Panc1 (cell line): ENCODE measurements around the gene CLECL1. TPM values are rescaled to one million over a fixed set of nuclear protein-coding genes. Genes with fewer than 3 reads are reported as not detected.

Source experiments
- ATAC-seq: fragments of 200-7000 bp; cut with Tn5 transposase; 2 replicates; pipeline ENCODE4 v1.9.1; 2020; ENCODE audit warnings: mild to moderate bottlenecking, moderate library complexity
- Bru-seq: library from RNA; stranded (reverse); fragments of 400-500 nt; gene quantifications from one replicate; lab custom pipeline; 2021; lab: Mats Ljungman, UMichigan
- BruChase-seq, 2 experiments: library from RNA; stranded (reverse); fragments of 400-500 nt; gene quantifications; one replicate each; lab custom pipeline; 2021; lab: Mats Ljungman, UMichigan
- BruUV-seq: library from RNA; stranded (reverse); fragments of 400-500 nt; replicated peaks from 2 replicates; lab custom pipeline; 2021; lab: Mats Ljungman, UMichigan
- CTCF ChIA-PET: fragments of 300-600 bp; sonication (Branson Sonifier 250); formaldehyde crosslinking; loops from one replicate; lab custom pipeline; 2022; ENCODE audit warnings: antibody characterized with exemption; lab: Charles Lee
- POLR2A ChIA-PET: fragments of 300-600 bp; sonication (Branson Sonifier 250); formaldehyde crosslinking; loops from one replicate; lab custom pipeline; 2022; ENCODE audit warnings: antibody characterized with exemption; lab: Charles Lee
- DNase-seq: peaks from one replicate; pipeline ENCODE4 v3.0.0-alpha.2; 2010; ENCODE audit warnings: low read depth, low spot score
- H3K27ac ChIP-seq: 2 replicates; pipeline ENCODE4 v1.5.1; 2011; ENCODE audit warnings: mild to moderate bottlenecking, low read length, inconsistent platforms
- H3K27me3 ChIP-seq: fragments of 200-500 bp; sonication (Bioruptor generic); 2 replicates; pipeline ENCODE4 v1.6.0; 2014; ENCODE audit warnings: low read length, inconsistent platforms; ENCODE audit not compliant: control insufficient read depth, insufficient read depth
- H3K36me3 ChIP-seq: fragments of 200-500 bp; sonication (Bioruptor generic); 2 replicates; pipeline ENCODE4 v1.5.1; 2014; ENCODE audit warnings: inconsistent platforms, mild to moderate bottlenecking, low read length, moderate library complexity; ENCODE audit not compliant: control insufficient read depth, insufficient read depth
- H3K4me1 ChIP-seq: 2 replicates; pipeline ENCODE4 v1.5.1; 2011; ENCODE audit warnings: inconsistent platforms, mild to moderate bottlenecking, low read length, moderate library complexity; ENCODE audit not compliant: control insufficient read depth, insufficient read depth
- H3K4me3 ChIP-seq, 2 experiments: 2 replicates each; pipeline ENCODE4 v1.5.1; 2011 to 2012; ENCODE audit warnings: low read depth in 2 of 2, low read length in 2 of 2, mild to moderate bottlenecking in 2 of 2, inconsistent platforms in 1 of 2, moderate library complexity in 1 of 2
- H3K9me3 ChIP-seq: fragments of 200-500 bp; sonication (Bioruptor generic); 2 replicates; pipeline ENCODE4 v1.5.1; 2014; ENCODE audit warnings: low read depth, mild to moderate bottlenecking, inconsistent platforms, low read length, moderate library complexity; ENCODE audit not compliant: control insufficient read depth, insufficient read depth
- POLR2AphosphoS5 ChIP-seq: IDR thresholded peaks from 2 replicates; pipeline ENCODE4 v1.6.1; 2012; ENCODE audit warnings: mild to moderate bottlenecking, low read depth, low read length, moderate library complexity
- SIN3A ChIP-seq: IDR thresholded peaks from 2 replicates; pipeline ENCODE4 v1.6.1; 2012; ENCODE audit warnings: low read depth, mild to moderate bottlenecking, low read length, moderate library complexity, borderline replicate concordance; ENCODE audit not compliant: insufficient read depth
- TCF7L2 ChIP-seq: IDR thresholded peaks from 2 replicates; pipeline ENCODE4 v1.6.1; 2011; ENCODE audit warnings: mild to moderate bottlenecking, low read depth, low read length, inconsistent platforms
- in situ Hi-C: cut with HindIII; loops from 2 replicates; pipeline ENCODE4 v1.10.0; 2016; ENCODE audit warnings: low sequenced_read_pairs, low pct_unique_long_range_greater_than_20kb
- intact Hi-C: fragments of 100-400 bp; cut with micrococcal nuclease; formaldehyde crosslinking; loops from one replicate; pipeline ENCODE4 v1.10.0; 2022; ENCODE audit not compliant: unreplicated experiment
- long read RNA-seq: library from polyadenylated mRNA; unstranded; transcript quantifications from one replicate; pipeline ENCODE4 v2.0.0, GENCODE V29; 2021; ENCODE audit not compliant: unreplicated experiment
- polyA plus RNA-seq: library from polyadenylated mRNA; unstranded; fragments of >200 nt; gene quantifications from one replicate; pipeline ENCODE4 v1.2.1, GENCODE V29; 2012; ENCODE audit warnings: missing spikeins; ENCODE audit not compliant: insufficient read length
- total RNA-seq: library from RNA; stranded (reverse); gene quantifications from one replicate; pipeline ENCODE4 v1.2.1, GENCODE V29; 2021; ENCODE audit not compliant: unreplicated experiment
- TF ChIP-seq, protein P1 (sequence below), 2 experiments: IDR thresholded peaks; 2 replicates each; pipeline ENCODE4 v1.6.1; 2011 to 2012; ENCODE audit warnings: low read depth in 2 of 2, control low read depth in 1 of 2, low read length in 1 of 2, mild to moderate bottlenecking in 1 of 2, moderate library complexity in 1 of 2; ENCODE audit not compliant: insufficient read depth in 1 of 2
- TF ChIP-seq, protein P2 (sequence below): fragments of 450-650 bp; IDR thresholded peaks from 2 replicates; pipeline ENCODE4 v1.5.1; 2017; ENCODE audit warnings: mild to moderate bottlenecking

CLECL1 gene
- total RNA-seq, result not detected
- polyA plus RNA-seq, result not detected
- Bru-seq, nascent RNA, result not detected
- BruChase-seq, experiment 1, labeled RNA remaining after a 2-hour chase, result not detected
- BruChase-seq, experiment 2, labeled RNA remaining after a 6-hour chase, result percentile 10 among the genes with signal in this experiment
- long read RNA-seq, result 0 reads

DNA sequence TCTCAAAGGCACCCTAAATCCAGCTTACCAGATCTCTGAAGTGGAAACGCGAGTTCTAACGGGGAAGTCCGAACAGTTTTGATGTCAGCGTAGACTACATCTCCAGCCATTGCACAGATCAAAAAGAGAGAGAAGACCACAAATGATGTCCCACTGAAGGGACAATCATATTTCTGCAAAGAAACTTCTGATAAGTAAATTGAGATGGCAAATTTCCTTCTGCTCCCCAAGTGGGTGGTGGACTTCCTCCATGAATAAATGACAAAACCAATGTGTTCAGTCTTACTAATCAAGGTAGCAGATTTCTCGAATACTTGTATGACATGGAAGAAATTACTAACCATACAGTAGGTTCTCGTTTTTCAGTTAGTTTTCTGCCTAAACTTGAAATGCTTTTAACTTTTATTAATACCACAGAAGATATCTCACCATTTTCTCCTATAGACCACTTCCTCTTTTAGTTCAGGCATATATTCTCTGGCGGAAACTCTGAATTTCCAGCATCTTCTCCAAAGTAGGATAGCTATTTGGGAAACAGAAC is at the start of gene CLECL1:
CLECL1 (minus strand) TSS at position 177 of the 541 bp plus-strand sequence.
- in situ Hi-C loops, result no loop called here
- CTCF ChIA-PET, result no interaction called here

DNA sequence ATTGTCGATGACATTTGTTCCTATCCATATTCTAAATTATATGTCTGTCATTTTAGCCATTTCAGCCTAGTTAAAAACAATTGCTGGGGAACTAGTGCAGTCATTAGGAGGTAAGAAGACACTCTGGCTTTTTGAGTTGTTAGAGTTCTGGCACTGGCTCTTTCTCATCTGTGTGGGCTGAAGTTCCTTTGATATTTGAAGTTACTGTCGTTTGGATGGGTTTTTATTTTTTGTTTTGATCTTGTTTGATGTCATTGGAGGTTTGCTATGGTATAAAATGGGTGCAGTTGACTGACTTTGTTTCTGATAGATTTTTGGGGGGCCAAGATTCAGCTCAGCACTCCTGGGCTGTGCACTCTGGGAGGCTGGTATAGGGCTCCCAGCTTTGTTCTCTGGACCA is 48.5 kb upstream of the CLECL1 start:
- BruUV-seq, result no TSS peak
- ATAC-seq, result no peak
- in situ Hi-C loops, result no loop called here

More for the DNA sequence above, at the start of gene CLECL1:
- Histone ChIP-seq H3K4me1 (no peaks in the 10 kb centered on the region), H3K9me3 (no peaks in the 10 kb centered on the region), H3K36me3 (no peaks in the 10 kb centered on the region), H3K4me3 (no peak within 1 kb of the TSS), H3K27me3 (no peaks in the 10 kb centered on the region), H3K27ac (no peak within 1 kb of the TSS)
- DNase-seq, result no peak
- TF ChIP-seq, protein P1, sequence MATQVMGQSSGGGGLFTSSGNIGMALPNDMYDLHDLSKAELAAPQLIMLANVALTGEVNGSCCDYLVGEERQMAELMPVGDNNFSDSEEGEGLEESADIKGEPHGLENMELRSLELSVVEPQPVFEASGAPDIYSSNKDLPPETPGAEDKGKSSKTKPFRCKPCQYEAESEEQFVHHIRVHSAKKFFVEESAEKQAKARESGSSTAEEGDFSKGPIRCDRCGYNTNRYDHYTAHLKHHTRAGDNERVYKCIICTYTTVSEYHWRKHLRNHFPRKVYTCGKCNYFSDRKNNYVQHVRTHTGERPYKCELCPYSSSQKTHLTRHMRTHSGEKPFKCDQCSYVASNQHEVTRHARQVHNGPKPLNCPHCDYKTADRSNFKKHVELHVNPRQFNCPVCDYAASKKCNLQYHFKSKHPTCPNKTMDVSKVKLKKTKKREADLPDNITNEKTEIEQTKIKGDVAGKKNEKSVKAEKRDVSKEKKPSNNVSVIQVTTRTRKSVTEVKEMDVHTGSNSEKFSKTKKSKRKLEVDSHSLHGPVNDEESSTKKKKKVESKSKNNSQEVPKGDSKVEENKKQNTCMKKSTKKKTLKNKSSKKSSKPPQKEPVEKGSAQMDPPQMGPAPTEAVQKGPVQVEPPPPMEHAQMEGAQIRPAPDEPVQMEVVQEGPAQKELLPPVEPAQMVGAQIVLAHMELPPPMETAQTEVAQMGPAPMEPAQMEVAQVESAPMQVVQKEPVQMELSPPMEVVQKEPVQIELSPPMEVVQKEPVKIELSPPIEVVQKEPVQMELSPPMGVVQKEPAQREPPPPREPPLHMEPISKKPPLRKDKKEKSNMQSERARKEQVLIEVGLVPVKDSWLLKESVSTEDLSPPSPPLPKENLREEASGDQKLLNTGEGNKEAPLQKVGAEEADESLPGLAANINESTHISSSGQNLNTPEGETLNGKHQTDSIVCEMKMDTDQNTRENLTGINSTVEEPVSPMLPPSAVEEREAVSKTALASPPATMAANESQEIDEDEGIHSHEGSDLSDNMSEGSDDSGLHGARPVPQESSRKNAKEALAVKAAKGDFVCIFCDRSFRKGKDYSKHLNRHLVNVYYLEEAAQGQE (IDR thresholded peaks at IDR 0.05; ENCODE audit: insufficient read depth in 1 of 2, low read depth in 2 of 2, low read length in 1 of 2), result no peak
- TF ChIP-seq TCF7L2 (no peak), POLR2AphosphoS5 (no peak), SIN3A (no peak)
- TF ChIP-seq, protein P2, sequence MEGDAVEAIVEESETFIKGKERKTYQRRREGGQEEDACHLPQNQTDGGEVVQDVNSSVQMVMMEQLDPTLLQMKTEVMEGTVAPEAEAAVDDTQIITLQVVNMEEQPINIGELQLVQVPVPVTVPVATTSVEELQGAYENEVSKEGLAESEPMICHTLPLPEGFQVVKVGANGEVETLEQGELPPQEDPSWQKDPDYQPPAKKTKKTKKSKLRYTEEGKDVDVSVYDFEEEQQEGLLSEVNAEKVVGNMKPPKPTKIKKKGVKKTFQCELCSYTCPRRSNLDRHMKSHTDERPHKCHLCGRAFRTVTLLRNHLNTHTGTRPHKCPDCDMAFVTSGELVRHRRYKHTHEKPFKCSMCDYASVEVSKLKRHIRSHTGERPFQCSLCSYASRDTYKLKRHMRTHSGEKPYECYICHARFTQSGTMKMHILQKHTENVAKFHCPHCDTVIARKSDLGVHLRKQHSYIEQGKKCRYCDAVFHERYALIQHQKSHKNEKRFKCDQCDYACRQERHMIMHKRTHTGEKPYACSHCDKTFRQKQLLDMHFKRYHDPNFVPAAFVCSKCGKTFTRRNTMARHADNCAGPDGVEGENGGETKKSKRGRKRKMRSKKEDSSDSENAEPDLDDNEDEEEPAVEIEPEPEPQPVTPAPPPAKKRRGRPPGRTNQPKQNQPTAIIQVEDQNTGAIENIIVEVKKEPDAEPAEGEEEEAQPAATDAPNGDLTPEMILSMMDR, result no peak
- POLR2A ChIA-PET, result no interaction called here
- BruUV-seq, result no TSS peak
- ATAC-seq, result no peak
- intact Hi-C loops, result no loop called here

More for the DNA sequence above, 48.5 kb upstream of the CLECL1 start:
- CTCF ChIA-PET, result interaction anchor here (0.7 to 1.0 kb wide), 2 partner anchors 31 to 39 kb away, joined by 5 to 6 read pairs; no protein-coding TSS in a partner anchor
- intact Hi-C loops, result no loop called here
- DNase-seq, result no peak
- TF ChIP-seq, protein P2, result no peak
- TF ChIP-seq TCF7L2 (no peak), SIN3A (no peak), POLR2AphosphoS5 (no peak)
- TF ChIP-seq, protein P1 (IDR thresholded peaks at IDR 0.05; ENCODE audit: insufficient read depth in 1 of 2, low read depth in 2 of 2, low read length in 1 of 2), result no peak
- Histone ChIP-seq H3K4me1 (no peaks in the 10 kb centered on the region), H3K27me3 (no peaks in the 10 kb centered on the region; the same call in 1 of the 2 replicates), H3K4me3 (no peak overlapping the region), H3K27ac (no peak overlapping the region), H3K36me3 (no peaks in the 10 kb centered on the region), H3K9me3 (no peaks in the 10 kb centered on the region)
- POLR2A ChIA-PET, result no interaction called here
